B cell (primary cell): ENCODE measurements around the gene ASTN1. TPM values are rescaled to one million over a fixed set of nuclear protein-coding genes. Genes with fewer than 3 reads are reported as not detected.

ENCODE experiments used
- ATAC-seq: fragments of 200-7000 bp; cut with Tn5 transposase; one replicate; pipeline ENCODE4 v1.10.0; 2021; ENCODE audit warnings: low read depth, mild to moderate bottlenecking, moderate number of reproducible peaks, moderate library complexity
- CTCF ChIA-PET: fragments of 350-600 bp; sonication (Branson Sonifier 250); formaldehyde crosslinking; loops from one replicate; lab custom pipeline; 2021; ENCODE audit warnings: antibody characterized with exemption, inconsistent platforms; lab: Charles Lee
- POLR2A ChIA-PET: fragments of 350-600 bp; sonication (Branson Sonifier 250); formaldehyde crosslinking; loops from one replicate; lab custom pipeline; 2021; ENCODE audit warnings: antibody characterized with exemption; lab: Charles Lee
- DNase-seq: peaks from one replicate; pipeline ENCODE4 v3.0.0; 2013
- H2AFZ ChIP-seq: 2 replicates; pipeline ENCODE4 v1.6.1; 2012; ENCODE audit warnings: mild to moderate bottlenecking, low read depth, low read length; ENCODE audit not compliant: insufficient read depth, poor library complexity, severe bottlenecking
- H3K27ac ChIP-seq, 2 donors: 1 replicate in 1 of 2; 2 replicates in 1 of 2; pipeline ENCODE4 v1.5.1; 2012 to 2013; ENCODE audit warnings: low read length in 2 of 2, mild to moderate bottlenecking in 2 of 2, moderate library complexity in 1 of 2
- H3K27me3 ChIP-seq, 4 experiments: fragments of 200-600 bp in 1 of 4; sonication (generic) in 1 of 4; replicated peaks in 1 of 4; 1 replicate in 2 of 4; 2 replicates in 2 of 4; pipeline versions ENCODE4 v1.6.1 to v1.7.0; 2013 to 2016; ENCODE audit warnings: low read length in 3 of 4, mild to moderate bottlenecking in 2 of 4, mixed read lengths in 1 of 4, moderate library complexity in 1 of 4; ENCODE audit not compliant: insufficient read depth in 4 of 4, control insufficient read depth in 3 of 4; ENCODE audit errors: control extremely low read depth in 1 of 4
- H3K36me3 ChIP-seq, 2 experiments: replicated peaks in 1 of 2; 1 replicate in 1 of 2; 2 replicates in 1 of 2; pipeline versions ENCODE4 v1.6.1 to v1.7.1; 2013; ENCODE audit warnings: low read length in 1 of 2; ENCODE audit not compliant: insufficient read depth in 2 of 2, control insufficient read depth in 1 of 2; ENCODE audit errors: control extremely low read depth in 1 of 2, extremely low read depth in 1 of 2
- H3K4me1 ChIP-seq, 2 donors: fragments of 200-600 bp in 1 of 2; sonication (generic) in 1 of 2; 1 replicate in 1 of 2; 2 replicates in 1 of 2; pipeline versions ENCODE4 v1.5.1 to v1.6.1; 2013 to 2017; ENCODE audit warnings: low read length in 2 of 2; ENCODE audit not compliant: control insufficient read depth in 2 of 2, insufficient read depth in 2 of 2
- H3K4me2 ChIP-seq: replicated peaks from 2 replicates; pipeline ENCODE3; 2012; ENCODE audit warnings: mild to moderate bottlenecking, low read depth, low read length; ENCODE audit not compliant: poor library complexity, severe bottlenecking
- H3K4me3 ChIP-seq, 5 experiments: fragments of 200-600 bp in 1 of 5; sonication (generic) in 1 of 5; 1 replicate in 3 of 5; 2 replicates in 2 of 5; pipeline versions ENCODE4 v1.5.1 to v1.7.0; 2011 to 2016; ENCODE audit warnings: low read length in 4 of 5, mild to moderate bottlenecking in 4 of 5, low read depth in 2 of 5, control low read depth in 1 of 5, moderate library complexity in 1 of 5; ENCODE audit not compliant: insufficient read depth in 1 of 5; ENCODE audit errors: control extremely low read depth in 1 of 5, extremely low read depth in 1 of 5
- H3K79me2 ChIP-seq: fragments of 200-600 bp; sonication (generic); one replicate; pipeline ENCODE4 v1.6.0; 2016; ENCODE audit warnings: low read length; ENCODE audit not compliant: control insufficient read depth, insufficient read depth
- H3K9ac ChIP-seq: fragments of 200-600 bp; sonication (generic); 2 replicates; pipeline ENCODE4 v1.6.1; 2017; ENCODE audit warnings: mild to moderate bottlenecking, low read length, moderate library complexity
- H3K9me3 ChIP-seq, 3 donors: one replicate each; pipeline versions ENCODE4 v1.6.1 to v1.7.1; 2013; ENCODE audit warnings: low read length in 2 of 3; ENCODE audit not compliant: control insufficient read depth in 2 of 3, insufficient read depth in 1 of 3; ENCODE audit errors: control extremely low read depth in 1 of 3
- H4K20me1 ChIP-seq: 2 replicates; pipeline ENCODE4 v1.6.0; 2012; ENCODE audit warnings: mild to moderate bottlenecking, low read length; ENCODE audit not compliant: insufficient read depth, control insufficient read depth, poor library complexity, severe bottlenecking
- H3K27ac Mint-ChIP-seq: one replicate; pipeline ENCODE4 v1.8.0; 2021; ENCODE audit warnings: mixed read lengths
- H3K27me3 Mint-ChIP-seq: one replicate; pipeline ENCODE4 v1.8.0; 2021; ENCODE audit warnings: mixed read lengths
- H3K4me1 Mint-ChIP-seq: one replicate; pipeline ENCODE4 v1.8.0; 2021; ENCODE audit warnings: mixed read lengths
- H3K4me3 Mint-ChIP-seq: one replicate; pipeline ENCODE4 v1.8.0; 2021; ENCODE audit warnings: mixed read lengths
- H3K9me3 Mint-ChIP-seq: one replicate; pipeline ENCODE4 v1.8.0; 2022; ENCODE audit warnings: mixed read lengths; ENCODE audit not compliant: insufficient read depth
- EZH2 ChIP-seq: IDR thresholded peaks from 2 replicates; pipeline ENCODE4 v1.6.1; 2012; ENCODE audit warnings: borderline replicate concordance, low read depth, mild to moderate bottlenecking, moderate library complexity, low read length; ENCODE audit not compliant: insufficient read depth, poor library complexity, severe bottlenecking
- WGBS: methylation state at CpG from one replicate; pipeline ENCODE4 v1.1.5; 2013; ENCODE audit warnings: missing lambda C conversion rate; ENCODE audit not compliant: insufficient coverage; 5-methylcytosine and 5-hydroxymethylcytosine counted together
- intact Hi-C: fragments of 100-400 bp; cut with micrococcal nuclease; formaldehyde crosslinking; loops from one replicate; pipeline ENCODE4 v1.10.0; 2022
- polyA plus RNA-seq: library from polyadenylated mRNA; depleted of rRNA; stranded (reverse); fragments of >200 nt; gene quantifications from 2 replicates; pipeline ENCODE4 v1.2.3, GENCODE V29; 2012
- total RNA-seq, 2 donors: library from RNA; stranded (reverse); fragments of 120-200 nt in 1 of 2; gene quantifications; 1 replicate in 1 of 2; 2 replicates in 1 of 2; pipeline versions ENCODE4 v1.2.3 to v1.2.4, GENCODE V29; 2013 to 2022
- TF ChIP-seq, protein P1 (sequence below): fragments of 200-600 bp; IDR thresholded peaks from one replicate; pipeline ENCODE4 v1.8.0; 2022; ENCODE audit warnings: antibody characterized with exemption, mild to moderate bottlenecking

Gene ASTN1
- total and polyA plus RNA-seq, 2 donors (not counting 1 experiment from before 2014, with no cell fraction given), result not detected

- intact Hi-C loops, result no loop called here
- Histone ChIP-seq H3K9me3 (no peaks in the 10 kb centered on the region), H3K4me2 (no peak overlapping the region), H3K36me3 (no peaks in the 10 kb centered on the region), H3K79me2 (no peaks in the 10 kb centered on the region), H3K9ac (no peak overlapping the region), H3K27ac (no peak overlapping the region), H3K4me3 (no peak overlapping the region), H4K20me1 (no peaks in the 10 kb centered on the region), H3K4me1 (no peaks in the 10 kb centered on the region), H2AFZ (no peak overlapping the region), H3K27me3 (peaks cover 0 to 4% (median 0%) of the 10 kb centered on the region in 4 experiments)
- ChIA-PET CTCF (no interaction called here), POLR2A (no interaction called here)
- no CpG with 5 or more reads among the region's 1 CpG for WGBS
- no peak overlapping the region for H3K4me3 Mint-ChIP-seq
- H3K27ac Mint-ChIP-seq, result no peak overlapping the region
- H3K9me3 Mint-ChIP-seq, result no peaks in the 10 kb centered on the region
- H3K27me3 Mint-ChIP-seq, result peaks cover 4% of the 10 kb centered on the region
- DNase-seq (no peak), ATAC-seq (no peak)
- H3K4me1 Mint-ChIP-seq, result no peaks in the 10 kb centered on the region
- TF ChIP-seq, protein P1, sequence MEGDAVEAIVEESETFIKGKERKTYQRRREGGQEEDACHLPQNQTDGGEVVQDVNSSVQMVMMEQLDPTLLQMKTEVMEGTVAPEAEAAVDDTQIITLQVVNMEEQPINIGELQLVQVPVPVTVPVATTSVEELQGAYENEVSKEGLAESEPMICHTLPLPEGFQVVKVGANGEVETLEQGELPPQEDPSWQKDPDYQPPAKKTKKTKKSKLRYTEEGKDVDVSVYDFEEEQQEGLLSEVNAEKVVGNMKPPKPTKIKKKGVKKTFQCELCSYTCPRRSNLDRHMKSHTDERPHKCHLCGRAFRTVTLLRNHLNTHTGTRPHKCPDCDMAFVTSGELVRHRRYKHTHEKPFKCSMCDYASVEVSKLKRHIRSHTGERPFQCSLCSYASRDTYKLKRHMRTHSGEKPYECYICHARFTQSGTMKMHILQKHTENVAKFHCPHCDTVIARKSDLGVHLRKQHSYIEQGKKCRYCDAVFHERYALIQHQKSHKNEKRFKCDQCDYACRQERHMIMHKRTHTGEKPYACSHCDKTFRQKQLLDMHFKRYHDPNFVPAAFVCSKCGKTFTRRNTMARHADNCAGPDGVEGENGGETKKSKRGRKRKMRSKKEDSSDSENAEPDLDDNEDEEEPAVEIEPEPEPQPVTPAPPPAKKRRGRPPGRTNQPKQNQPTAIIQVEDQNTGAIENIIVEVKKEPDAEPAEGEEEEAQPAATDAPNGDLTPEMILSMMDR, result no peak
- no peak for TF ChIP-seq EZH2
Measured at GRCh38 chr1:176989023-176989422, 175.5 kb downstream of the ASTN1 start.

DNA sequence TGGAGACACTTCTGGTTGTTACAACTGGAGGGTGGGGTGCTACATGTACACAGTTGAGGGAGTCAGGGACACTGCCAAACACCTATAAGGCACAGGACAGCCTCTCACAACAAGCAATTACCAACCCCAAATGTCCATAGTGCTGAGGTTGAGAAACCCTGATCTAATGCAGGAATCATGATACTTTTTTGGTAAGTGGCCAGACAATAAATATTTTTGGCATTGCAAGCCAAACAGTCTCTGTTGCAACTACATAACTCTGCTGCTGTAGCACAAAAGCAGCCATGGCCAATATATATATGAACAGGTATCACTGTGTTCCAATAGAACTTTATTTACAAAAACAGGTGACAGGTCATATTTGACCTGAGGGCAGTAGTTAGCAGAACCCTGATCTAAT is 177.5 kb downstream of the ASTN1 start:
- no peak overlapping the region for H3K9ac ChIP-seq
- ChIA-PET POLR2A (no interaction called here), CTCF (no interaction called here)
- DNase-seq (no peak), ATAC-seq (no peak)
- H3K27me3 Mint-ChIP-seq, result peaks cover 4% of the 10 kb centered on the region
- H3K4me2 ChIP-seq, result no peak overlapping the region
- TF ChIP-seq EZH2, result no peak
- TF ChIP-seq, protein P1, result no peak
- intact Hi-C loops, result no loop called here
- H3K4me3 Mint-ChIP-seq, result no peak overlapping the region
- no peaks in the 10 kb centered on the region for H3K36me3 ChIP-seq
- H4K20me1 ChIP-seq, result no peaks in the 10 kb centered on the region
- H3K4me3 ChIP-seq, result no peak overlapping the region
- H2AFZ ChIP-seq, result no peak overlapping the region
- H3K9me3 ChIP-seq, result no peaks in the 10 kb centered on the region
- no peak overlapping the region for H3K27ac Mint-ChIP-seq
- peaks cover 0 to 4% (median 0%) of the 10 kb centered on the region in 4 experiments for H3K27me3 ChIP-seq
- no peak overlapping the region for H3K27ac ChIP-seq
- no peaks in the 10 kb centered on the region for H3K4me1 ChIP-seq
- no peaks in the 10 kb centered on the region for H3K9me3 Mint-ChIP-seq
- H3K4me1 Mint-ChIP-seq, result no peaks in the 10 kb centered on the region
- no peaks in the 10 kb centered on the region for H3K79me2 ChIP-seq
